Testis (tissue), 2 donors: ENCODE results near the gene DEDD.

ENCODE experiments used
- POLR2A ChIP-seq: fragments of 450-650 bp; IDR thresholded peaks from one replicate; pipeline ENCODE4 v1.6.1; 2017; ENCODE audit warnings: antibody characterized with exemption, mild to moderate bottlenecking, moderate library complexity
- TF ChIP-seq, protein P1 (sequence below), 3 experiments: fragments of 450-650 bp in 2 of 3; fragments of 200-600 bp in 1 of 3; sonication (generic) in 1 of 3; IDR thresholded peaks; one replicate each; pipeline ENCODE4 v1.5.1; 2016 to 2019; ENCODE audit warnings: antibody characterized with exemption in 3 of 3, mild to moderate bottlenecking in 2 of 3, moderate library complexity in 1 of 3

DNA sequence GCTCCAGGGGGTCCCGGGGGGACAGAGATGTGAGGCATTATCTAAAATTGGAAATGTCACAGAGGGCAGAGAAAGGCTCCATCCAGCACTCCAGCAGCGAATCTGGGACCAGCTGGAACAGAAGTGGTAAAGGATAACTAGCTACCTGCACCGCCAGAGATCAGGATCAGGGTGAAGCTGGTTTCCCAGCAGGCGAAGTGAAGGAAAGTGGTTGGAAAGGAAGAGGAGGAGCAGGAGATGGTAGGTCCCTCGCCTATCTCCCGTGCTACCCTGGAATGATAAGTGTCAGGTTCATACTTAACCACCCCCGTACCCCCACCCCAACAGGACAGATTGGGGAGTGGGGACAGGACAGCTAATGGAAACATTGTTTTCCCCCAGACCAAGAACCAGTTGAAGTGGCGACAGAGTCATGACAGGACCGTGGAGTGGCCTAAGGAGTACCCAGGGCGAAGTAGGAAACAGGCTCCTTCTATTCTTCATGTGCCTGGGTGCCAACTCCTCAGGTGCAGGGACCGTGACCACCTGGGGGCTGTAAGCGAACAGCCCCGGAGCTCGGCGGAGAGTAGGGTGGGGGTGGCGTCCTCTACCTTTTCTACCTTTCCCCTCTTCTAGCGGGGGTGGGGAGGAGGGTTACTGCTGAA is 44.1 kb upstream of the DEDD start:
- TF ChIP-seq, protein P1, sequence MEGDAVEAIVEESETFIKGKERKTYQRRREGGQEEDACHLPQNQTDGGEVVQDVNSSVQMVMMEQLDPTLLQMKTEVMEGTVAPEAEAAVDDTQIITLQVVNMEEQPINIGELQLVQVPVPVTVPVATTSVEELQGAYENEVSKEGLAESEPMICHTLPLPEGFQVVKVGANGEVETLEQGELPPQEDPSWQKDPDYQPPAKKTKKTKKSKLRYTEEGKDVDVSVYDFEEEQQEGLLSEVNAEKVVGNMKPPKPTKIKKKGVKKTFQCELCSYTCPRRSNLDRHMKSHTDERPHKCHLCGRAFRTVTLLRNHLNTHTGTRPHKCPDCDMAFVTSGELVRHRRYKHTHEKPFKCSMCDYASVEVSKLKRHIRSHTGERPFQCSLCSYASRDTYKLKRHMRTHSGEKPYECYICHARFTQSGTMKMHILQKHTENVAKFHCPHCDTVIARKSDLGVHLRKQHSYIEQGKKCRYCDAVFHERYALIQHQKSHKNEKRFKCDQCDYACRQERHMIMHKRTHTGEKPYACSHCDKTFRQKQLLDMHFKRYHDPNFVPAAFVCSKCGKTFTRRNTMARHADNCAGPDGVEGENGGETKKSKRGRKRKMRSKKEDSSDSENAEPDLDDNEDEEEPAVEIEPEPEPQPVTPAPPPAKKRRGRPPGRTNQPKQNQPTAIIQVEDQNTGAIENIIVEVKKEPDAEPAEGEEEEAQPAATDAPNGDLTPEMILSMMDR (IDR thresholded peaks at IDR 0.05), result no peak
- TF ChIP-seq POLR2A, result no peak
